GM12801 (cell line): ENCODE measurements around the gene THAP3.

ENCODE experiments used
- TF ChIP-seq, protein P1 (sequence below): IDR thresholded peaks from one replicate; pipeline ENCODE4 v1.5.1; 2011; ENCODE audit warnings: control low read depth; ENCODE audit not compliant: insufficient read length; ENCODE audit errors: extremely low read depth

THAP3 gene

DNA sequence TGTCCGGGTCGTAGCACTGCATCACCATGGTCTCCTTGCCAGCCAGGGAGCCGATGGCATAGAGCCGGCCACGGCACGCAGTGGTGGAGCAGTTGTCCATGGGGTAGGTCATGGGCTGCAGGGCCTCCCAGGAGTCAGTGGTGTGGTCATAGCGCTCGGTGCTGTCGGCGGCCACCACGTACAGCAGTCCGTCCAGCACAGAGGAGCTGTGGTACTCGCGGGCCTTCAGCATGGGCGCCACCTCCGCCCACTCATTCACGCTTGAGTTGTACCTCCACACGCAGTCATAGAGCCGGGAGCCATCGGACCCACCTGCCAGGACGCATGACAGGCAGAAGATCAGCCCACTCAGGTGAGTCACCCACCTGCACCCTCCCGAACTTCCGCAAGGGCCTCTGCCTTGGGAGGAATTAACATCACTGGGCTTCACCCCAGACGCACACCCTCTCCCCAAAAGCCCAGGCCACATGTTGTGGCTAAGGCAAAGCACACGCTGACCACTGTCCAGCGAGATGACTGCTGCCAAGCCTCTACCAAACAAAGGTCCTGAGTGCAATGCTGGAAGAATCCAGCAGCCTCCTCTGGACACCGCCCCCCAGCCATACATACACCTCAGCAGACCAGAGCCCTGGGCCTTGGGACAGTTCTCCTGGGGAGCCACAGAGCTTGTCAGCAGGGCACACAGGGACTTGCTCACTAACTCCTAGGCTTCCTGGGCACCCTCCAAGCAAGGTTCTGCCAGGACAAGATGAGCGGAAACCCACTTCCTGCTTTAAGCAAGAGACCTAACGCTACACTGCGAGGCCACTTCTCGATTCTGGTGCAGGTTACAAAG is 25.3 kb upstream of the THAP3 start:
- TF ChIP-seq, protein P1, sequence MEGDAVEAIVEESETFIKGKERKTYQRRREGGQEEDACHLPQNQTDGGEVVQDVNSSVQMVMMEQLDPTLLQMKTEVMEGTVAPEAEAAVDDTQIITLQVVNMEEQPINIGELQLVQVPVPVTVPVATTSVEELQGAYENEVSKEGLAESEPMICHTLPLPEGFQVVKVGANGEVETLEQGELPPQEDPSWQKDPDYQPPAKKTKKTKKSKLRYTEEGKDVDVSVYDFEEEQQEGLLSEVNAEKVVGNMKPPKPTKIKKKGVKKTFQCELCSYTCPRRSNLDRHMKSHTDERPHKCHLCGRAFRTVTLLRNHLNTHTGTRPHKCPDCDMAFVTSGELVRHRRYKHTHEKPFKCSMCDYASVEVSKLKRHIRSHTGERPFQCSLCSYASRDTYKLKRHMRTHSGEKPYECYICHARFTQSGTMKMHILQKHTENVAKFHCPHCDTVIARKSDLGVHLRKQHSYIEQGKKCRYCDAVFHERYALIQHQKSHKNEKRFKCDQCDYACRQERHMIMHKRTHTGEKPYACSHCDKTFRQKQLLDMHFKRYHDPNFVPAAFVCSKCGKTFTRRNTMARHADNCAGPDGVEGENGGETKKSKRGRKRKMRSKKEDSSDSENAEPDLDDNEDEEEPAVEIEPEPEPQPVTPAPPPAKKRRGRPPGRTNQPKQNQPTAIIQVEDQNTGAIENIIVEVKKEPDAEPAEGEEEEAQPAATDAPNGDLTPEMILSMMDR, result no peak

DNA sequence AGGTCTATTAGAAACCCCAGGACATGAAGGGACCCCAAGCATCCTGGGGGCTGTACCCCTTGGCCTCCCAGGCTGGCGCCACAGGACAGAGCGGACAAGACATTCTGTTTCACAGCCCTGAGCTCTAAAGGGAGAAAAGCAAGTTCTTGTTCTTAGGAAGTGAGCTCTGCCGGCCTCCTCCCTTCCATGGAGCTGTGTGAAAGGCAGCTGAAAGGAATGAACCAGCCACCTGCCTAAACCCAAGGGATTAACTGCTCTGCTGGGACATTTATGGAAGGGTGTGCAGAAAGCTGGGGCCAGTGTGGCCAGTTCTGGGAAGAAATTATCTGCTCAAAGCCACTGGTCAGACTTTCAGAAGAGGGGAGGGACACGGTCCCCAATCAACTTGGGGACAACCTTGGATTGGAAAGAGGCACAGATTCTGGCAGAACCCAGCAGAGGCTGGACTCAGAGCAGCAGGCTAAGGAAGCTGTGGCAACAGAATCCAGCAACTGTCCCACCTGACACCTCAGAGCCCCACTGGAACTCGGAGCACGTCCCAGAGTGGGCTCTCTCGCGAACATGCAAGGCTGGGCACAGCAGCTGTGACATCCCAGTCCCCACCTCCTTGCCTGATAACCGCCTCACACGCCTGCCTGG is 24.1 kb upstream of the THAP3 start:
- TF ChIP-seq, protein P1, result no peak

DNA sequence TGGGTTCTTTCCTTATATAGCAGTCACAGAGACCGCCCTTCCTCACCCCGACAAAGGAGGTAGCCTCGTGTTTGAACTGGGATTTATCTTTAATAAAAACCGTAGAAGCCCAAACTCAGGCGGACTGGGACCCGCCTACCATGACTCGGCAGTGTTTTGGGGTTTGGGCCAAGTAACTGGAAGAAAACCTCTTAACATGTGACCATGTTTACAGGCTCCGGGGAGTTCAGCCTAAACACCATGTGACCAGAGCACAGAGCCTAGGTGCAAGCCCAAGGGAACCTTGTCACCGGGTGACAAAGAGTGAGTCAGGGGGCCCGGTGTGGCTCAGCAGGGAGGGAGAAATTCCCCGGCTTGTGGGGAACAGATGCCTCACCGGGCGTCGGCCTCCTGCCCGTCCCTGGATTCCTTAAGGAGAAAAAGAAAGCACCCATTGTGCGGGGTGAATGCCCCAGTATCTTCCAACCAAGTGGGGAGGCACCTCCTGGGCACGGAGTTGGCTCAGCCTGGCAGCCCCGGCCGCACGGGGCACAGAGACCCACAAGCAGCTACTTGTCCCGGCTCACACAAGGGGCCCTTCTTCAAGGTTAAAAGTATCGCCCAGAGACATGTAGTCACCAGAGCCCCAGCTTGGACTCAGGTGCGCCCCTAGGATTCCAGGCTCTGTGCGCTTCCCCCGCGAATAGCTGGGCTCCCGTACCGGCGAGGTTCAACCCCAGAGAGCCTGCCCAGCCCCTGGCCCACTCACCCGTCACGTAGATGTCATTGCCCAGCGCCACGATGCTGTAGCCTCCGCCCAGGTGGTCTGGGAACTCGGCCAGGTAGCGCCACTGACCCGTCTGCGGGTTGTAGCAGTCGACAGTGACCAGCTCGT is 23.4 kb upstream of the THAP3 start:
- TF ChIP-seq, protein P1, result no peak

DNA sequence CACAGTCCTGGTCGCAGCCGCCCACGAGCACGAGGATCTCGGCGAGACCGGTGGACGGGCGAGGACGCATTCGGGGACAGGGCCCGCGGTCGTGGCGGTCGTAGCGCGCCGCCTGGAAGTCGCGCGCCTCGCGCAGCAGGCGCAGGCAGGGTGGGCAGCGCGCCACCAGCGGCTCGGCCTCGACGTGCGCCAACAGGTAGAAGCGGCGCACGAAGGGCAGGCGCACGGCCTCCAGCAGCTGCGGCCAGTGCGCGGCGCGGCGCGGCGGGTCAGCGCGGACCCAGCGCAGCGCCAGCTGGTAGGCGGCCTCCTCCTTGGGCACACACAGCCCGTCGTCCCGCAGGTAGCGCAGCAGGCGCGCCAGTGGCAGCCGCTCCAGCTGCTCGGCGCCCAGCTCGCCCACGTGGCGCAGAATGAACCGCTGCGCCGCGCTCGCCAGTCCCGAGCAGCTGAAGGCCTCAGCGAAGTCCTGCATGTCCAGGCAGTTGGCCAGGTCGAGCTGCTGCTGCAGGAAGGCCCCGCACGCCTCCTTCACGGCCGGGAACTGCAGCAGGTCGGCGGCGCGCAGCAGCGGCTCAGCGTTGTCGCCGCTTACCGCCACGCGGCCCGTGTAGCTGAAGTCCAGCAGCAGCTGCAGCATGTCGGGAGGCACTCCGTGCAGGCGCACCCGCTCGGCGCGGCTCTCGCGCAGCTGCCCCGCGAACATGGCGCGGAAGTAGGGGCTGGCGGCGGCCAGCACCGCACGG is 22.6 kb upstream of the THAP3 start:
- TF ChIP-seq, protein P1, result no peak

DNA sequence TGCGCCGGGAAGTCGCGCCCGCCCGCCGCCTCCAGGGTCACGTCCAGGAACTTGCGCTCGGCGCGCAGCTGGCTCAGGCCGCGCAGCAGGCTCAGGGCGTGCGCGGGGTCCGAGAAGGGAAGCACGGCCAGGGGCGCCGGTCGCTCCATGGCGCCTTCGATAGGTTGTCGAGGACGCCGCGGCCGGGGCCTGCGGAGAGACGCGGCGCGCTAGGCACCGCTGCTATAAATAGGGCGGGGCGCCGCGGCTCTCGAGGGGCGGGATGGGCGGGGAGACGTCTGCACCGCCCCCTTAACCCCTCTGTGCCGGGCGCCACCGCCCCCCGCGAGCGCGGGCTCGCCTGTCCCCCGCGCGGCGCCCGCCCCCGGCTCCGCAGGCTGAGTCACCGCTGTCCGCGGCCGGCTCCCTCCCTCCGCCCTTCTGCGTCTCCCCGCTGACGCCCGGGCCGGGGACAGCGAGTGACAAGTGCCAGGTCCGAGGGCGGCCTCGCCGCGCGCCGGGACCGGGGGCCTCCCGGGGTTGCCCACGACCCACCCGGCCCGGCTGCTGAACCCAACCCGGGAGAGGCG is 21.9 kb upstream of the THAP3 start, which contains the start of gene KLHL21:
Gene KLHL21, minus strand, starts transcription at position 201 of the 569 bp plus-strand sequence. Its CDS starts 52 bp downstream, at position 149.
- TF ChIP-seq, protein P1, result no peak

DNA sequence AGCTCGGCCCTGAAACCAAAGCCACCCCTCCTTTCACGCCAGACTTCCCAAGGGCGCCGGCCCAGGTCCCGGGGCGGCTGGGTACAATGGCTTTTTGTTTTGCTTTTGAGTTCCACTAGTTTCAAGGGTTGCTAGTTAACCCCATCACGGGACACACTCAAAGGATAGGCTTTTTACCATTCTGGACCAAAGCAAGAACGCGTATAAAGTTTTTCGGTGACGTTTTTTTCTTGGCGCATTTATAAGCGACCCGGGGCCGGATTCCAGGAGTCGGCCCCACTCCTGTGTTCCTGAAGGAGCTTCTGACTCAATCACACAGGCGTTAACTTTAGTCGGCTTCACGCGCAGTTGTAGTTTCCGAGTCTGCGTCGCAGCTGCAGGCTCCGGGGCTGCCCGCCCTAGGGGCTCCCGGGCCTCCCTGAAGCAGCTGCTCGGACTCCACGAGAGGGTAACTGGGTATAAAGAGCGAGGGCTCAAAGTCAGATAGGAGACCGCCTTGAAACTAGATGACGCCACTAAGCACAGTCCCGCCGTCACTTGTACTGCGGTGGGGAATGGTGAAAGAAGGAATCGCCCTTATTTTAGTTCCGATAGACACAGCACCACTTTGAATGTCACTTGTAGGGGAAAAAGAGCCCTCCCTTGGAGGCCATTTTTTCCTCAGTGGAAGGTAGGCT is 21.3 kb upstream of the THAP3 start:
- TF ChIP-seq, protein P1, result no peak
